Kidney epithelial cell (primary cell): Measurements from ENCODE around the gene SRGN. TPM values are rescaled to one million over a fixed set of nuclear protein-coding genes. Genes with fewer than 3 reads are reported as not detected.

Experiments
- DNase-seq: peaks from one replicate; pipeline ENCODE4 v3.0.0-alpha.2; 2010; ENCODE audit warnings: low read depth
- H3K27me3 ChIP-seq: 2 replicates; pipeline ENCODE4 v1.6.0; 2011; ENCODE audit warnings: low read length; ENCODE audit not compliant: control insufficient read depth, insufficient read depth
- H3K36me3 ChIP-seq: 2 replicates; pipeline ENCODE4 v1.5.1; 2011; ENCODE audit warnings: low read length; ENCODE audit not compliant: control insufficient read depth, insufficient read depth
- H3K4me3 ChIP-seq: 2 replicates; pipeline ENCODE4 v1.5.1; 2011; ENCODE audit warnings: low read depth, mild to moderate bottlenecking, control low read depth, low read length
- CTCF ChIP-seq: IDR thresholded peaks from 2 replicates; pipeline ENCODE4 v1.5.1; 2011; ENCODE audit warnings: mild to moderate bottlenecking, moderate library complexity, low read length, control low read depth, inconsistent platforms; ENCODE audit not compliant: insufficient read depth, poor library complexity, severe bottlenecking
- total RNA-seq: library from RNA; depleted of rRNA; stranded (reverse); fragments of >200 nt; gene quantifications from 2 replicates; pipeline ENCODE4 v1.2.3, GENCODE V29; 2015

Gene SRGN
- total RNA-seq, 1 donor from 2014 or later: 1.5 TPM

DNA sequence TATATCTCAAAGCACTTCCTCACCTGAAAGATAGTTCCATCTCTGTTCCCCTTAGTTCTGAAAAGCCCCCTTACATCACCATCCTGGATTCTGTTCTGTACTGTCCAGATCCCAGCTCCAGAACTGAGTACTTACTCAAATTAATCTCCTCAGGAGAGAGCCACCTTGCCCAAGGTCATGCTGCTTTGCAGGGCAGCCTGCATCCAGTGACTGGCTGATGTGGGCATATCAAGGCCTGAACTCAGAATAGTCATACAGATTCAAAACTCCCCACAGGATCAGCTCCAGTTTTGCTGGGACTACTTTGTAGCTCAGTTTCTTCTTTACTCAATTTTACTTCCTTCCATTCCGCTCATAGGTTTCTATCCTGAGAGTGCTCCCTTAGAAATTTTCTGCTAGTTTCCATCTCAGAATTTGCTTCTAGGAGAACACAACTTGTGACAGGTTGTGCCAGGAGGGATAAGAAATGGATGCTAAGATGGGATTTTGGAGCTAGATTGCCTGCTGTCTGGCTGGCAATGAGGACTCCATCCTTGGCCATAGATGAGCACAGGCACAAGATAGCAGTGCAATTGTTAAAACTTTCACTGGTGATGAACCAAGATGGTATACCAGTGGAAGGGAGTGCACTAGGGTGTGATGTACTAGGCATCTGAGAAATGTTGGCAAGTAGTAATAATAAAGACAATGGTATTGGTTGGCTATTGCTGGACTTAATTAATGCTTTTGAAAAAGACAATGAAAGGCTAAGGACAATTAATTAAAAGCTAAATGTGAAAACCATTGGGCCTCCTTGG lies 17.3 kb downstream of the SRGN start:
- no peaks in the 10 kb centered on the region for H3K36me3 ChIP-seq
- TF ChIP-seq CTCF: no peak
- no peak for DNase-seq
- H3K27me3 ChIP-seq: no peaks in the 10 kb centered on the region
- no peak overlapping the region for H3K4me3 ChIP-seq

DNA sequence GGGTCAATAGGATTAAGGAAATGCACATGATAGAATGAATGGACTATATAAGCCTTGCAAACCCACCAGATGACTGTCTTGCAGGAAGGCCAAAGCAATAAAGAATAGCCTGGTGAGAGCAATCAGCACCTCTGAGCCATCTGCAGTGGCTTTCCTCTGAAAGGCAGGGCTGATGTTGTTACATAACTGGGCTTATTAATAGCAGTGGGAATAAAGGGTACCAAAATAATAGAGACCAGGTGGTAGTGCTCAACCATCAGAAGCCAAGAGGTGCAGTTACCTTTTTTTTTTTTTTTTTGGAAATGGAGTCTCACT lies 19.2 kb downstream of the SRGN start:
- Histone ChIP-seq H3K4me3 (no peak overlapping the region), H3K27me3 (no peaks in the 10 kb centered on the region), H3K36me3 (no peaks in the 10 kb centered on the region)
- no peak for DNase-seq
- no peak for TF ChIP-seq CTCF

- no peaks in the 10 kb centered on the region for H3K27me3 ChIP-seq
- no peaks in the 10 kb centered on the region for H3K36me3 ChIP-seq
- no peak for DNase-seq
- TF ChIP-seq CTCF: no peak
- no peak overlapping the region for H3K4me3 ChIP-seq
Measured at GRCh38 chr10:69107699-69108098, 19.8 kb downstream of the SRGN start.

DNA sequence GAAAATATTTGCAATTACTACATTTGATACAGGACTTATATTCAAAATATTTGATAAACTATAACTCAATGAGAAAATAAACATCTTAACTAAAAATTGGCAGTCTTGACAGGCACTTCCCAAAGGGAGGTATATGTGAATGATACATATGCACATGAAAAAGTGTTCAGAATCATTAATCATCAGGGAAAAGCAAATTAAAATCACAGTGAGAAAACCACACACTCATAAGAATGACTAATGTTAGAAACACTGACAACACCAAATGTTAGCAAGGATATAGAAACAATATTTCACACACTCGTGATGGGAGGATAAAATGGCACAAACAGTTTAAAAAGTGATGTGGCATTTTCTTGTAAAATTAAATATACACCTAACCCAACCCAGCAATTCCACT lies 32.0 kb downstream of the SRGN start:
- H3K27me3 ChIP-seq: no peaks in the 10 kb centered on the region
- TF ChIP-seq CTCF: no peak
- no peak overlapping the region for H3K4me3 ChIP-seq
- H3K36me3 ChIP-seq: no peaks in the 10 kb centered on the region
- no peak for DNase-seq

GRCh38 chr10:69123306-69123746 lies 35.4 kb downstream of the SRGN start:
- peak overlapping the region; percentile 44 for H3K4me3 ChIP-seq
- DNase-seq: no peak
- no peaks in the 10 kb centered on the region for H3K36me3 ChIP-seq
- TF ChIP-seq CTCF: peak; percentile 49
- H3K27me3 ChIP-seq: no peaks in the 10 kb centered on the region
